Measurements from ENCODE around the gene SEMA3G.

SEMA3G gene

DNA sequence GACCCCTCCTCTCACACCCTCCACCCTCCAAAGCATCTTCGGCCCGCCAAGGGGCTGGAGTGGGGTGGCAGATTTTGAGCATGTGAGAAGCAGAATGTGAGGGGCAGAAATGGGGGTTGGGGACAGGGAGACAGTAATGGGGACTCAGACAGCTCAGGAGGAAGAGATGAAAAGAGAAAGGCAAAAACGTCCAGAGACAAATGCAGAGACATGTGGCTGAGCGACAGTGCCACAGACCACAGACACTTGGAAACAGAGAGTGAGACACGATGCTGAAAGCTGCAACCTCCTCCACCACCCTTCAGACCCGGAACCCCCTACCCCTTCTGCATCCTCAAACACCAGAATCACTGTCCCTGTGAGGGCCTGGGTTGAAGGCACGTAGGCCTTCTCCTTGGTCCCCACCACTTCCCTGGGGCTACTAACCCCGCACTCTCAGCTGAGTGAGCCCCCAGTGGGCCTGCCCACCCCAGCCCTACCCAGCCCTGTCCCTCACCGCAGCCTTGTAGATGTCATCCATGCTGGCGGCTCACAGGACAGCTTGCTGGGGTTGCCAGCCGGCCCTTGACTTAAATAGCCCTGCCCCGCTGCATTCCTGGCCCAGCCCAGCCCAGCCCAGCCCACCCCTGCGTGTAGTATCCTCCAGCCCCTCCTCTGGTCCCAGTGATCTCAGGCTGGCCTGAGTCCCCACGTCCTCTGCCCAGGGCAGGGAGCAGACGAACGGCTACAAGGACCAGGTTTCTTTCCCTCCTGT is 8.8 kb upstream of the SEMA3G start, which contains the start of gene TNNC1:
Gene TNNC1 (minus strand): TSS at position 546 of the 754 bp plus-strand sequence. CDS start 26 bp downstream, at position 520.
- no peak for DNase-seq (ENCODE audit: low read depth)

DNA sequence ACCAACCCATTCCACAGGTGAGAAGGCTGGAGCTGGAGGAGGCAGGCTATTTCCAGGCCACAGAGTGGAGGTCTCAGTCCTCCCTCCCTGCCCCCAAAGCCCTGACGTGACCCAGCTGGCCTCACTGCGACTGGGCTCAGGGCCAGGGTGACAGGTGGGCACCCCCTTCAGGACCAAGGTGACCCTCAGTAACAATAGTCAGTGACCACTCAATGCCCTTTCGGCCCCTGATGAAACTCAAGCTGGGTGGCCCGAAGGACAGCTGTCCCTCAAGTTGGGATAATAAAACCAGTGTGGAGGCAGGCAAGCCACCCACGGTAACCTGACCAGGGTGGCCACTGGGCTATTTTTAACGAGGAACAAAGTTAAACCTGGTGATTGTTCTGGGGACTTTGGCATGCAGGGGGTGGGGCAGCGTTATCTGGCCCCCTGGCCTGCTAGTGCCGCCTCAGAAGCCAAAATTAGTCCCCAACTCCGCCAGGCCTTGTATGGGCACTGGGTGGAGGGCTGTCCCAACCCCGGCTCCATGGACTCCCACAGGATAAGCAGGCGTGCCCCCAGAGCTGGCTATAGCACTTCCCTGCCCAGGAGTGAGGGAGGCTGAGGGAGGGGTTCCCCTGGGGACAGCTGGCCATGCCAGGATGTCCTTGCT is 7.8 kb upstream of the SEMA3G start:
- DNase-seq (ENCODE audit: low read depth): no peak

DNA sequence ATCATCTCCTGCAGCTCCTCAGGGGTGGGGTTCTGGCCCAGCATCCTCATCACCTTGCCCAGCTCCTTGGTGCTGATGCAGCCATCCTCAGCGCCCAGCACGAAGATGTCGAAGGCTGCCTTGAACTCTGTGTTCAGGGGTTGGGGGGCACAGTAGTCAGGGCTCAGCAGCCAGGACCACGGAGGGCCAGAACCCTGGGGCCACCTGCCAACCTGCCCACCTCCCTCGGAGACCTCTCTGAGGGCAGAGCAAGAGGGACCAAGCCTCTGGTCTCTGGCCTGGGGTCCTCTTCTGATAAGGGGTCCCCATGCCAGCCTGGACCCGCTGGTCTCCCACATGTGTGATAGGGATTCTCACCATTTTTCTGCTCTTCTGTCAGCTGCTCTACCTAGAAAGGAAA is 7.2 kb upstream of the SEMA3G start:
- DNase-seq (ENCODE audit: low read depth): no peak

DNA sequence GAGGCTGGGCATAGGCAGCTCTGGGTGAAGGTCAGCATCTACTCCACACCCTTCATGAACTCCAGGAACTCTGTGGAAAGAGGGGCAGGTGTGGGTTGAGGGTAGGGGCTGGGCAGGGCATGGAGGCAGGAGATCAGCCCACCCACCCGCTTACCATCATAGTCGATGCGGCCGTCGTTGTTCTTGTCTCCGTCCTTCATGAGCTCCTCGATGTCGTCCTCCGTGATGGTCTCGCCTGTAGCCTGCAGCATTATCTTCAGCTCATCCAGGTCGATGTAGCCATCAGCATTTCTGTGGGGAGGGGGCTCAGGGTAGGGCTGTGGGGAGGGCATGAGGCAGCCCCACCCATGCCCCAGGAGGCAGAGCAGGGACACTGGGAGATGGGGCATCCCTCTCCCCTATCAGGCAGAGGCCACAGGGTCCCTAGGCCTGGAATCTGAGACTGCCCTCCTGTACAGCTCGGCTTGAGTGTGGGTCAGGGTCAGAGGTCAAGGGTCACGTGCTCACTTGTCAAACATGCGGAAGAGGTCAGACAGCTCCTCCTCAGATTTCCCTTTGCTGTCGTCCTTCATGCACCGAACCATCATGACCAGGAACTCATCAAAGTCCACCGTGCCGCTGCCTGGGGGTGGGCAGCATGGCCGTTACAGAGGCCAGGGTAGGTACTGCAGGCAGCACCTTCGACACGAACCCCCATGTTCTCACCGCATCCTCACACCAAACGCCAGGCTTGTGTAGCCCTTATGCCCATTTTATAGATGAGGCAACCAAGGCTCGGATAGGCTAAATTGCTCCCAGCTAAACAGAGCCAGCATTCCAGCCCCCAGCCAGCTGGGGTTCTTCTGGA is 6.6 kb upstream of the SEMA3G start:
- DNase-seq (ENCODE audit: low read depth): no peak

DNA sequence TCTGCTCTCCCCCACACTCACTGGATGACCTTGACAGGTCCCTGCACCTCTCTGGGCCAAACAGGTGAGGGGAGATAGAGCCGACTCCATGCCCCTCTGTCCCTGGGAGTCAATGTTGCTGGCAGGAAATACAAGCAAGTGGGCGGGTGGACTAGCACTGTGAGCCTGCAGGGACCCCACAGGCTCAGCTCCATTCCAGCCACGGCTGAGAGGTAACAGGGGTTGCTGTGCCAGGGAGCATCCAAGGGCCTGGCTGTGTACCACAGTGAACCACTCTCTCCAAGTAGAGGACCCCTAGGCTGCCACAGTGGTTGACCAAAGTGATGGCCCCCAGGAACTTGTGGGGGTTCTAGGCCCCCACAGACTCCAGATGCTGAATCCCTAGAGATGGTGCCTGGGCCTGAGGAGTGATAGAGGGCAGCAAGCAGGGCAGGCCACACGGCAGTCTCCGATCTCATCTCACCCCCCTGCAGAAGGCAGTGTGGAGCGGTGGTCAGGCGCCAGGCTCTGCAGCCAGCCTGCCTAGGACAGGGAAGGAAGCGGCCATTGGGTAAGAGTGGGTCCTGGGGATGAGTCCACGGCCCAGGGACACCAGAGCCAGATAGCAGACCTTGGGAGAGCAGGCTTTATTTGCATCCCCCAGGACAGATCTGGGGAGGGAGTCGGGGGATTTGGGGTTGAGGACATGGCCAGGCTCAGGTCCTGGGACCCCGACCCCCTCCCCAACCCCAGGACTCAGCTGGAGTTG is 5.8 kb upstream of the SEMA3G start:
- no peak for DNase-seq (ENCODE audit: low read depth)

DNA sequence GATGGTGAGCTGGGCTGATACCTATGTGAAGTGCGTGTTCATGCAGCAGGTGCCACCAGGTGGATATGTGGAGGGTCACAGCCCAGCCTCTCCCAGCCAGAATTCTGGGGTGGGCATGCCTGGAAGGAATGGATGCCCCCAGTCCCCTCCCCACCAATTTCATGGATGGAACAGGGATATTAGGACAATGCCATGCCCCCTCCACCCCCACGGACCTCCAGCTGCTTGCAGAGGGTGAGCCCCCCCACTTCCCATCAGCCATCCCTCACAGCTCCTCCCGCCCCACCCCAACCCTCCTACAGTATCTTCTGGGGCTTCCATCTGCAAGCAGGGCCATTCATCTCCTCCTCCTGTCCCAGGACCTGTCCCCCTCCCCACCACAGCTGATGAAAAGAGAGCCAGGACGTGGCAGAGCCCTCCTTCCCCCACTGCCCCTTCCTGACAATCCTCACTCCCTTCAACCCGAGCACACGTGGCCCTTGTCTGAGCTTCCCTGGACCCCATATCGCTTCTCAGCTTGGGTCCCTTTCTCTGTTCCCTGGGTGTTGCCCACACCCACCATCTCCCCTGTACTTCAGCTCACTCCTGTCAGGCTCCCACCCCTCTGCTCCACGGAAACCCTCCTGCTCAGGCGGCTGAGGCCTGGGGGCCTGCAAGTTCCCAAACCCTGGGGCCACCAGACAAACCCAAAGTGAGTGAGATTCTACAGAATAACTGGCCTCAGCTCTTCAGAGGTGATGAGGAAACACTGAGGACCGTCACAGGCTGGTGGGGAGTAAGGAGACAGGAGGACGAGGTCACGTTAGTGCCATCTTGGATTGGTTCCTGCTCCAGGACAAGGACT is 2.8 kb upstream of the SEMA3G start:
- no peak for DNase-seq (ENCODE audit: low read depth)

DNA sequence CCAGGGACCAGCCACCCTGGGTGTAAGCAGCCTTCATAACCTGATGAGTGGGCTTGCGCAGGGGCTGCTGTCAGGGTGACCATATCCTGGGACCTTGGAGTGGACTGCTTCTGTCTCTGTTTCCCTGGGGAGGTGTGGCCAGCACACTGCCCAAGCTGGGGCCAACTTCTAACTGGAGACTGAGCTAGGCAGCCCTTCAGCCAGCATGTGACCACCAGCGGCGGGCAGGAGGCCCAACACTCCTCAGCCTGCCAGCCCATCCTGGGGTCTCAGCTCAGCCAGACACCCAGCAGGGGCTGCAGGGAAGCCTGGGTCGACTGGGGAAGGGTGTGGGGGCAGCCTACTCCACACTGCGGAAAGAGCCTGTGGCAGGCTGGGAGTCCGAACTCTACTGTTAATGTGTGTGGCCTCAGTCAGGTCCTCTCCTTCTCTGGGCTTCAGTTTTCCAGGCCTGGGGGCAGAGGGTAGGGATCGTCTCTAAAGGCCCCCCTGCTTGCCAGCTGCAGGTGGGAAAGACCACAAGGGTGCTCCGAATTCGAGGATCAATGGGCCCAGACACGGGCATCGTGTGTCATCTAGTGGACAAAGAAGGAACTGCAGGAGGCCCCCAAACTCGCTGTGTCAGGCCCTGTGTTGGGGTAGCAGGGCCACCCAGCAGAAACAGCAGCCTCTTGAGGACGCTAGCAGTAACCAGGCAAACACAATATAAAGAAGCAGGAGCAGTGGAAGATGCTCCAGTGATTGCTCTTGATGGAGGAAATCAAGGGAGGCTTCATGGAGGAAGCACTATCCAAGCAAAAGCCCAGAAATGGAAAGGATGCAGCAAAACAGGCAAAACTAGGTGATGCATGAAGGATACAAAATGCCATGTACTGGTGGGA is 2.0 kb upstream of the SEMA3G start:
- DNase-seq (ENCODE audit: low read depth): no peak

DNA sequence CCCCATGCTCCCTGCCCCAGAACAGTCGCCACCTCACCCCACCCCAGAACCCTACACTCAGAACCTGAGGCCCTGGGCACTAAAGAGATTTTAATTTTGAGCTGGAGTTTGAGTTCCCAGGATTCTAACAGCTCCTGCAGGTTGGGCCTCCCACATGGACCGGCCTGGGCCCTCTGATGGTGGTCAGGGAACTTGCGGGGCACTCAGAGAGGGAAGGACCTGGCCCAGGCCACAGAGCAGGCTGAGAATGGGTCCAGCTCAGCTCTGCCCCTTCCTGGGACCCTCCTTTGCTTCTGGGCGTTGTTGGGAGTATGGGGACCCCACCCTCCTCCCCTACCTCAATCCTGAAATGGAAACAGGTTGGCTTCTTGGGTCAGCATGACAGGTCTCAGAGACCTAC is 1.1 kb upstream of the SEMA3G start:
- no peak for DNase-seq (ENCODE audit: low read depth)

DNA sequence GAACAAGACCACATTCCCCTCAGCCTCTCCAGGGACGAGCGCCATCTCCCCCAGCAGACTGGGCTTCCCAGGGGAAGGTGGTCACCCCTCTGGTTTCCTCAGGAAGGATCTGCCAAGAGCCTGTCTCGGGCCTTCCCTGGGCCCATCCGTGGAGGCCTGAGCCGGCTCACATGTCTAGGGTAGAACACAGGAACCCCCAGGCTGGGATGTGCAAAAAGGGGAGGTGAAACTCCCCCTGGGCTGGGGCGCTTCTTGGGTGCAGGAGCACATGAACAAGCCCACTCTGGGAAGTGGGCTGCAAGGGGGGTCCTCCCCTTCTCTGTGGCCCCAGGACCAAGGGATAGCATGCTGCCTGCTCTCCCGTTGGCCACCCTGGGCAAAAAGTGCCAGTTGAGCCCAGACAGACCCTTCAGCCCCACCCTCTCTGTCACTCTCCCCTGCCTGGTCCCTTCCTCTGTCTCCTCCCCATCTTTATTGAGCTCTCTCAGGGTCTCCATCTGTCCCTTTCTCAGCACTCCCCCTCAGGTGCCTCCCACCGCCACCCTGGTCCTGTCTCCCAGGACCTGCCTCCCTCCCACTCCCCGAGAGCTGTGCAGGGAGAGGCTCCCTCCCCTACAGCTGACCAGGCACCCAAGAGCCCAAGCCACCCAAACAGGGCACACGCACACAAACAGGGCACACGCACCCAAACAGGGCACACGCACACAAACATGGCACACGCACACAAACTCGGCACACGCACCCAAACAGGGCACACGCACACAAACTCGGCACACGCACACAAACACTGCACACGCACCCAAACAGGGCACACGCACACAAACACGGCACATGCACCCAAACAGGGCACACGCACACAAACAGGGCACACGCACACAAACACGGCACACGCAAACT is 864 bp downstream of the SEMA3G start:
- no peak for DNase-seq (ENCODE audit: low read depth)

DNA sequence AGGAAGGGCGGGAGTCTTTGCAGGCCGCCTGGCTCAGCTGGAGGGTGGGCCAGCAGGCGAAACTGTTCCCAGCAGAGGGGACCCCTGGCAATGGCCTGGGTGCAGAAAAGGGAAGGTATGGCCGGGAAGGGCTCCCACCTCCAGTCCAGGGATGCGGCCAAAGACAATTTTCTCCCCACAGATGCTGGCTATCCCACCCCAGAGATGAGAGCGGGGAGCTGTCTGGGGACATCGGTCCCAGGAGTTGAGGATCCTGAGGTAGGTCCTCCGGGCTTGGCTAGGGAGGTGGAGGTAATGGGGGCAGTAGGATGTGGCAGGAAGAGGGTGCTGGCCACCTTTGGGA is 1.7 kb downstream of the SEMA3G start:
- DNase-seq (ENCODE audit: low read depth): no peak

DNA sequence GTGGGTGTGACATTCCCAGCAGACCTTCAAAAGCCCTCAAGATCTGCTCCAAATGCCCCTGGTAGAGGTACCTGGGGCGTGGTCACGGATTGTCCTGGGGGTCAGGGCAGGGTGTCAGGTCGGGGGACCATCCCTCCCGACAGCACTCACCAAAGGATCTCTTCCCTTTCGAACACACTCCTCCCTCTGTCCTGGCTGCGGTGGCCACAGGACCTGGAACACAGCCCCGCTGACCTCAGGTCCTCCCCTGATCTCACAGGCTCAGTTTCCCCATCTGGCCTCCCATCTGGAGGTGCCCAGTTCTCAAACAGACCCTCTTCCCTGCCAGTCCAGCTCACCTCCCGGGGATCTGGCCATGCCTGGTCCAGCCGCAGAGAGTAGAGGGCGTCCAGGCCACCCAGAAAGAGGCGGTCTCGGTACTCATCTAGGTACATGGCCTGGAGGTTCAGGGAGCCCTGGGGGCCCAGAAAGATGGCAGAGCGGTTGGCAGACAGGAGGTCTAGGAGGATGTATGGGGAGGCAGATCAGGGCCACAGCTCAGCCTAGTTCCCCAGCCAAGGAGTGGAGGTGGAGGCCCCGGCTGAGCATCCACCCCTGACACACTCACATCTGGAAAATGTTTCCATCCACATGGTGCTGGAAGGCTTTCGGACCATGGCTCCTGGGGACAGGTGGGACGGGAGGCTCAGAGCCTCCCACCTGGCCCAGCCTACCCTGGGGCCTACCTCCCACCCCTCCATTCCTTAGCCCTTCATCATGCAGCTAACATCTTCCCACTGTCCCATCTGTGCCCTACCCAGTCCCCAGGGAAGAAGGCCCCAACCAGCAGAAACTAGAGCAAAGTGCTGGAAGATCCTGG is 2.3 kb downstream of the SEMA3G start:
- DNase-seq (ENCODE audit: low read depth): no peak

DNA sequence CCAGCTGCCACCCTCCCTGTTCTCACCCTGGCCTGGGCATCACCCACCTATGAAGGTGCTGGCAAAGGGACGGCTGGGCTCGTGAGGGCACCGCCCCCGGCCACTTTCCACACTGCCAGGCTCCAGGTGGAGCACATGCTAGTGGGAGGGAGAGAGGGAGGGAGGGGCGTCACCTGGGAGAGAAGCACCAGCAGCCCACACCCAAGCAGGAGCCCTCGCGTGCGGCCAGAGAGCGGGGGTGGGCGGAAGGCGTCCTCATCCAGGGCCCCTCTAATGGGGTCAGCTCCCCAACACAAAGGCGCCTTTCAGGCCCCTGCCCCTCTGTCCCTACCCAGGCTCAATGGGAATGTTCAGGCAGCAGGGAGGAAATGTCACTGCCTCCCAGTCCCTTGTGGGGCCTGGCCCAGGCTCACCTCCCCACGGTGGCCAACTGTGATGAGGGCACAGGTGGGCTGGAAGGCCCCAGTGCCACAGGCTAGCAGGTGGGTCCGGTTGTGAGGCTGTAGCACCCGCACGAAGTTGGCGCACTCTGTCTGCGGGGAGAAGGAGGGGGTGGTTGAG is 3.1 kb downstream of the SEMA3G start:
- no peak for DNase-seq (ENCODE audit: low read depth)

DNA sequence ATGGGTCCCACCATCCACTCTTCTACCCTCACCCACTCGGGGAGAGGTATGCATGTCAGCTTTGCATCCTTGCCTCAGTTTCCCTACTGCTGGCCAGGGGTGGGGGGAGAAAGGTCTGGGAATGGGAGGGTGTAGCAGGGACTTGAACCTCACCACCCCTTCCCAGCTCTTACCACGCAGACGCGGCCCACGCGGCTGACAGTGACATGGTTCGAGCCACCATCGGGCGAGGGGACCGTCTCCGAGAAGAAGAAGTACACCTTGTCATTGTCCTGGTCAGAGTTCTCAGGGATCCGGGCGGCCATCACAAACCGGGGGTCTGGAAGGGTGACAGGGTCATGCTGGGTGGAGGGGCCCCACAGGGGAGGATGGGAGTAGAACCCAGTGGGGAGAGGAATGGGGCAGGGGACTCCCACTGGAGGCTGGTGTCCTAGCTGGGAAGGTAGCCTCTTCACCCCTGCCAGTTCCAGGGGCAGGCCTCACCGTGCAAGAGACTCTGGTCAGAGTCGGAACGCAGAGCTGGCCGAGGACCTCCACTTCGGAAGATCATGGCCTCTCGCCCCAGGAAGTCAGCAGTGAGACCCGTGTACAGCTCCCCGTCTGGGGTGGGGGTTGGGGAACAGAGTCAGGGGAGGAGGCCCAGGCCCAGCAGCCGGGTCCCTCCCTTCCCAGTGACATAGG is 3.7 kb downstream of the SEMA3G start:
- no peak for DNase-seq (ENCODE audit: low read depth)

DNA sequence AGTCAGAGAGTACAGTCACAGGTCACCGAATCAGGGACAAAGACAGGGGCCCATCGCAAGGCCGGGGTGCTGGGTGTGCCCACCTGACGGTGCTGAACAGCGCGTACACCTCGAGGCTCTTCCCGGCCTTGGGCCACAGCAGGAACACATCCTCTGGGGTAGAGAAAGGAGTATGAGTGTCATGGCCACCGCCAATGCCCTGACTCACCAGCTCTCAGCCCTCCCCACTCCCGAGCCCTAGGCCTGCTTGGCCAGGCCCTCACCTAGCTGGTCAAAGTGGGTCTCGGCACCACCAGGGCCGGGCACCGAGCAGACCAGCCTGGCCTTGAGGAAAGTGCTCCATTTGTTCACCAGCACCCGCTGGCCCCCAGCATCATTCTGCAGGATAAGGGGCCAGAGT is 4.2 kb downstream of the SEMA3G start:
- no peak for DNase-seq (ENCODE audit: low read depth)

DNA sequence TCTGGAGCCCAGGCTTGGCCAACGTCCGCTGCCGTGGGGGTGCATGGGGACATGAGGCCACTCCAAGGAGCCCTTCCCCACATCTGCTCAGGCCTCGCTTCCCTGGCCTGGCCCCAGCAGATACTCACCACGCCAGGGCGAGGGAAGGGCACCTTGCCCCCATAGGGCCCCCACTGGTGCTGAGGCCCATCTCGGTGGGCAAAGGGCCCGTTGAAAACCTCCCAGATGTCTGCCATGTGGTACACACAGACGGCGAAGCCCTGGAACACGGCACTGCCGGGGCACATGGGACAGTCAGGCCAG is 4.7 kb downstream of the SEMA3G start:
- no peak for DNase-seq (ENCODE audit: low read depth)

DNA sequence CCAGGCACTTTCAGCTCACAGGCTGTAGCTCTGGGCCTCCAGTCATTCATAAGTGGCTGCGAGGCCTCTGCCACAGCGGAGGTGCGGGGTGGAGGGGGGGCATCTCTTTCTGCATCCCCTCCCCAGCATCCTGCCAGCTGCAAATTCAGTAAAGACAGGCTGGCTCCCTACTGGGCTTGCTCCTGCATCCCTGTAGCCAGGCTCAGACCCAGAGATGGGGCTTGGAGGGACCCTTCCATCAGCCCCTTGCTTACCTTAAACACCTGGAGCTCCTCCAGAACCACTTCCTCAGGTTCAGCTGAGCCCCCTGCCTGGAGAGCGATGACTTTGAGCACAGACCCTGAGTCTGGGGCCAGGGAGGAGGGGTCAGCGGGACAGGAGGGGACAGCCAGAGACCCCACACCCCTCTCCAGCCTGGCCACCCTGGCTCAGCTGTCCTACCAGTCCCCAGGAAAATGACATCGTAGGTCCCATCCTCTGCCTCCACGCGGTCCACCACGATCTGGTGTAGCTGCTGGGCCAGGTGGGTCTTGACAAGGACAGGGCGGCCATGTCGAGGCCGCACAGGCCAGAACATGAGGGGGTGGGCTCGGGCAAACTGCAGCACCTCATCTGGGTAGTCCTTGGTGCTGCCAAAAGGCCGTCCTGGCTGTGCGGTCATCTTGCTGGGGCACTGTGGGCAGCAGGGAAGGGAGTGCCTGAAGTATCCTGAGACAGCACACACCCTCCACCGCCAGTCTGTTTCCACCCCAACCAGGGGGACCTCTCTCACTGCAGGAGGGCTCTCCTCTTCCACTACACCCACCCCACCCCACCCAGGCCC is 5.3 kb downstream of the SEMA3G start:
- DNase-seq (ENCODE audit: low read depth): no peak

All from HS-5 (cell line).